MG63 (cell line): ENCODE results near the gene OGFRL1. TPM values are rescaled to one million over a fixed set of nuclear protein-coding genes. Genes with fewer than 3 reads are reported as not detected.
A peak's percentile ranks its signal among the peaks of the same experiment; 100 is the strongest.
"Not testable (repeated sequence)": the region's sequence is repeated elsewhere in the genome, so short reads cannot be mapped to it uniquely, and the experiment has no call there.

Experiments used
- DNase-seq: peaks from one replicate; pipeline ENCODE4 v3.0.0-alpha.2; 2020
- H3K27me3 ChIP-seq: fragments of 250-450 bp; sonication (Bioruptor Pico); 2 replicates; pipeline ENCODE4 v1.5.1; 2020; ENCODE audit warnings: mild to moderate bottlenecking, moderate library complexity
- H3K36me3 ChIP-seq: fragments of 250-450 bp; sonication (Bioruptor Pico); 2 replicates; pipeline ENCODE4 v1.5.1; 2020; ENCODE audit warnings: mild to moderate bottlenecking, moderate library complexity
- H3K4me3 ChIP-seq: fragments of 250-450 bp; sonication (Bioruptor Pico); 2 replicates; pipeline ENCODE4 v1.5.1; 2020; ENCODE audit warnings: mild to moderate bottlenecking, moderate library complexity
- H3K9me3 ChIP-seq: fragments of 250-450 bp; sonication (Bioruptor Pico); 2 replicates; pipeline ENCODE4 v1.5.1; 2020; ENCODE audit warnings: mild to moderate bottlenecking, moderate library complexity
- total RNA-seq: library from RNA; depleted of rRNA; stranded (reverse); fragments of >200 nt; shearing (Covaris generic); gene quantifications from 2 replicates; pipeline ENCODE4 v1.2.3, GENCODE V29; 2014; ENCODE audit warnings: low replicate concordance; rRNA removed

Gene OGFRL1
- 3.5 and 5.8 TPM in 2 replicates for total RNA-seq

GRCh38 chr6:71288228-71289038 is at the start of gene OGFRL1:
Gene OGFRL1 (plus strand): TSS chr6:71288811. CDS start chr6:71288937, 126 bp downstream.
- no peaks in the 10 kb centered on the region; the same call in 1 of the 2 replicates for H3K36me3 ChIP-seq
- H3K27me3 ChIP-seq: no peaks in the 10 kb centered on the region
- DNase-seq: peak; percentile 69
- no peaks in the 10 kb centered on the region for H3K9me3 ChIP-seq
- H3K4me3 ChIP-seq: peak within 1 kb of the TSS; percentile 56

- no peaks in the 10 kb centered on the region for H3K27me3 ChIP-seq
- no peak overlapping the region for H3K4me3 ChIP-seq
- H3K36me3 ChIP-seq: no peaks in the 10 kb centered on the region
- H3K9me3 ChIP-seq: no peaks in the 10 kb centered on the region
- DNase-seq: no peak
Observed at GRCh38 chr6:71239694-71240093, 48.9 kb upstream of the OGFRL1 start.

- Histone ChIP-seq H3K4me3 (no peak overlapping the region), H3K36me3 (no peaks in the 10 kb centered on the region), H3K9me3 (no peaks in the 10 kb centered on the region), H3K27me3 (no peaks in the 10 kb centered on the region)
- no peak for DNase-seq
Observed at GRCh38 chr6:71245265-71246049, 43.2 kb upstream of the OGFRL1 start.

- no peaks in the 10 kb centered on the region for H3K36me3 ChIP-seq
- H3K27me3 ChIP-seq: no peaks in the 10 kb centered on the region
- DNase-seq: no peak
- H3K4me3 ChIP-seq: no peak overlapping the region
- no peaks in the 10 kb centered on the region for H3K9me3 ChIP-seq
Observed at GRCh38 chr6:71246596-71246995, 42.0 kb upstream of the OGFRL1 start.

- Histone ChIP-seq H3K36me3 (no peaks in the 10 kb centered on the region), H3K9me3 (no peaks in the 10 kb centered on the region), H3K4me3 (no peak overlapping the region), H3K27me3 (no peaks in the 10 kb centered on the region)
- peak; percentile 37 for DNase-seq
Observed at GRCh38 chr6:71248306-71248765, 40.3 kb upstream of the OGFRL1 start.

GRCh38 chr6:71248878-71249544 is 39.6 kb upstream of the OGFRL1 start:
- DNase-seq: no peak
- H3K36me3 ChIP-seq: no peaks in the 10 kb centered on the region
- no peaks in the 10 kb centered on the region for H3K9me3 ChIP-seq
- H3K27me3 ChIP-seq: no peaks in the 10 kb centered on the region
- H3K4me3 ChIP-seq: no peak overlapping the region

- DNase-seq: no peak
- H3K27me3 ChIP-seq: no peaks in the 10 kb centered on the region
- H3K9me3 ChIP-seq: no peaks in the 10 kb centered on the region
- no peak overlapping the region for H3K4me3 ChIP-seq
- no peaks in the 10 kb centered on the region for H3K36me3 ChIP-seq
Observed at GRCh38 chr6:71250099-71250602, 38.5 kb upstream of the OGFRL1 start.

- DNase-seq: no peak
- H3K9me3 ChIP-seq: no peaks in the 10 kb centered on the region
- no peak overlapping the region for H3K4me3 ChIP-seq
- H3K27me3 ChIP-seq: no peaks in the 10 kb centered on the region
- no peaks in the 10 kb centered on the region for H3K36me3 ChIP-seq
Observed at GRCh38 chr6:71252410-71252809, 36.2 kb upstream of the OGFRL1 start.

- no peak for DNase-seq
- H3K27me3 ChIP-seq: no peaks in the 10 kb centered on the region
- no peaks in the 10 kb centered on the region for H3K9me3 ChIP-seq
- no peak overlapping the region for H3K4me3 ChIP-seq
- no peaks in the 10 kb centered on the region for H3K36me3 ChIP-seq
Observed at GRCh38 chr6:71252960-71253359, 35.7 kb upstream of the OGFRL1 start.

- no peaks in the 10 kb centered on the region for H3K27me3 ChIP-seq
- H3K36me3 ChIP-seq: no peaks in the 10 kb centered on the region
- no peak for DNase-seq
- H3K4me3 ChIP-seq: no peak overlapping the region
- H3K9me3 ChIP-seq: no peaks in the 10 kb centered on the region
Observed at GRCh38 chr6:71254323-71254722, 34.3 kb upstream of the OGFRL1 start.

- Histone ChIP-seq H3K4me3 (no peak overlapping the region), H3K36me3 (no peaks in the 10 kb centered on the region), H3K9me3 (no peaks in the 10 kb centered on the region), H3K27me3 (no peaks in the 10 kb centered on the region)
- DNase-seq: no peak
Observed at GRCh38 chr6:71258078-71258866, 30.3 kb upstream of the OGFRL1 start.

- Histone ChIP-seq H3K27me3 (no peaks in the 10 kb centered on the region), H3K36me3 (no peaks in the 10 kb centered on the region), H3K4me3 (no peak overlapping the region), H3K9me3 (no peaks in the 10 kb centered on the region)
- no peak for DNase-seq
Observed at GRCh38 chr6:71259888-71260604, 28.6 kb upstream of the OGFRL1 start.

GRCh38 chr6:71262914-71263313 is 25.7 kb upstream of the OGFRL1 start:
- Histone ChIP-seq H3K4me3 (no peak overlapping the region), H3K36me3 (no peaks in the 10 kb centered on the region), H3K27me3 (no peaks in the 10 kb centered on the region), H3K9me3 (no peaks in the 10 kb centered on the region)
- no peak for DNase-seq

- not testable (repeated sequence) for H3K27me3 ChIP-seq, H3K36me3 ChIP-seq, H3K9me3 ChIP-seq, DNase-seq, H3K4me3 ChIP-seq
Observed at GRCh38 chr6:71266392-71266791, 22.2 kb upstream of the OGFRL1 start.

- no peaks in the 10 kb centered on the region for H3K36me3 ChIP-seq
- H3K9me3 ChIP-seq: no peaks in the 10 kb centered on the region
- no peak overlapping the region for H3K4me3 ChIP-seq
- no peaks in the 10 kb centered on the region for H3K27me3 ChIP-seq
- no peak for DNase-seq
Observed at GRCh38 chr6:71268735-71269437, 19.7 kb upstream of the OGFRL1 start.
